NCI-H2227 treated with DMSO at 0.1 percent for 48 hours (cell line): ENCODE measurements around the gene TAF4B.
"Not testable (repeated sequence)": the region's sequence is repeated elsewhere in the genome, so short reads cannot be mapped to it uniquely, and the experiment has no call there.

ENCODE experiments used
- DNase-seq: peaks from one replicate; lab custom pipeline; 2025; lab: John Stamatoyannopoulos, UW

The TAF4B gene

GRCh38 chr18:26381555-26381954 lies 155.3 kb downstream of the TAF4B start:
- DNase-seq = not testable (repeated sequence)

- DNase-seq = peak; percentile 50
Measured at GRCh38 chr18:26383454-26384270, 157.4 kb downstream of the TAF4B start.

- DNase-seq = no peak
Measured at GRCh38 chr18:26386002-26386401, 159.8 kb downstream of the TAF4B start.

DNA sequence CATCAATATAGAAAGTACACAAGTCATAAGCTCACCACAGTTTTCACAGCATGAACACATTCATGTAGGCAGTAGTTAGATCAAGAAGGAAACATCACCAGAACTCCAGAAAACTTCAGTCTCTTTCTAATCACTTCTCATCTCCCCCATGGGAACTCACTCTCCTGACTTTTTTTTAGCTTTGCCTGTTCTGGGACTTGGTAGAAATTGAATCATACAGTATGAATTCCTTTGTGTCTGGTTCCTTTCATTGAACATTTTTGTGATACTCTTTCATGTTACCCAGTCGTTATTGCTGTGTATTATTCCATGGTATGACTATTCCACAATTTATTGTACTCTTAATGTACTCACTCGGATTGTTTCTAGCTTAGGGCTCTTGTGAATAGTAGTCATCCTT lies 160.2 kb downstream of the TAF4B start:
- DNase-seq = no peak

GRCh38 chr18:26394047-26394654 lies 167.9 kb downstream of the TAF4B start:
- no peak for DNase-seq

GRCh38 chr18:26397019-26397418 lies 170.8 kb downstream of the TAF4B start:
- DNase-seq = no peak

DNA sequence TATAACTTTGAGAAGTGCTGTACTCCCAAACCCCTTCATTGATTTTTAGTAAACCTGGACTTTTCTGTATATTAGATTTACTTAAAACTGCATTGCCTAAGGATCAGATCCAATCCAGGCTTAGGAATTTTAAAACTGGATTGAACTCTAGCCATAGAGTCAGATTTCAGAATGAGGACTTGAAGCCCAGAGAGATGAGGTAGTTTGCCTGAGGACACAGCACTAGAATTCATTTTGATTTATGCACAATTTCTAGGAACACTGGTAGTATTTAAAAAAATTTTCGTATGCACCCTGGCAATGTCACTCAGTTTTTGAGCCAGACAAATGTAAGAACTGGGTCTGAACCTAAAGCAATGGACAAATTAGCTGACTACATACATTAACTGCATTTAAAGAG lies 177.2 kb downstream of the TAF4B start:
- DNase-seq = no peak

- DNase-seq = no peak
Measured at GRCh38 chr18:26405190-26405801, 179.1 kb downstream of the TAF4B start.

DNA sequence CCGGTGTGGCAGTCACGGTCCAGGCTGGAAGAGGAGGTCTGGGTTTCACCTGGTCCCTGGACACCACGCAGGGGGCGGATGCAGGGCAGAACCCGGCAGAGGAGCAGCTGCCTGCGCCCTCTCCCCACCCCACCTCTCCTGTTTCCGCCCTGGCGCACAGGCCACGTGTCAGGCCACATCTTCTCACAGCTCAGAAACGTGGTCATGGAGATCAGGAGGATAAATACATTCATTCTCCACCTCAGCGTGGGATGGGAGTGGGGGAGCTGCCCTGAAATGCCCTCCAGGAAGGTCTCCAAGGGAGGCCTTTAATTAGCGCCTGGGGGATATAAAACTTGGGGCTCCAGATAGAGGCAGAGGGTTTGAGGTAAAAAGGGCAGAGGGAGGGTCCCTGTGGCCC lies 180.1 kb downstream of the TAF4B start:
- no peak for DNase-seq

GRCh38 chr18:26406854-26407517 lies 180.7 kb downstream of the TAF4B start:
- DNase-seq = no peak

- DNase-seq = no peak
Measured at GRCh38 chr18:26407736-26408601, 181.7 kb downstream of the TAF4B start.

DNA sequence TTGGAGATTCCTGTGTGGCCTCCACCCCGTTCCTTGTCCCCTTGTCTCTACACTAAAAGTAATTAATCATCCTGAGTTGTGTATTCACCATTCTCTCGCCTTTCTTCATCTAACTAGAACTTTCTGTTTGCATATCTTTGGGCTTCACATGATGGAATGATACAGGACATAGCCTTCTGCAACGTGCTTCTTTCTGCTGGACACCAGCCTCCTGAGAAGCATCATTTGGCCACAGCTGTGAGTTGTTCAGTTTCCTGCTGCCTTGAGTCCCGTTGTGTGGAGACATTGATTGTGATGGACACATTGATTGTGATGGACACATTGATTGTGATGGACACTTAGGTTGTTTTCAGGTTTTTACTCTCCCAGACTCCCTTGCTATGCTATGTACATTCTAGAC lies 182.8 kb downstream of the TAF4B start:
- no peak for DNase-seq

DNA sequence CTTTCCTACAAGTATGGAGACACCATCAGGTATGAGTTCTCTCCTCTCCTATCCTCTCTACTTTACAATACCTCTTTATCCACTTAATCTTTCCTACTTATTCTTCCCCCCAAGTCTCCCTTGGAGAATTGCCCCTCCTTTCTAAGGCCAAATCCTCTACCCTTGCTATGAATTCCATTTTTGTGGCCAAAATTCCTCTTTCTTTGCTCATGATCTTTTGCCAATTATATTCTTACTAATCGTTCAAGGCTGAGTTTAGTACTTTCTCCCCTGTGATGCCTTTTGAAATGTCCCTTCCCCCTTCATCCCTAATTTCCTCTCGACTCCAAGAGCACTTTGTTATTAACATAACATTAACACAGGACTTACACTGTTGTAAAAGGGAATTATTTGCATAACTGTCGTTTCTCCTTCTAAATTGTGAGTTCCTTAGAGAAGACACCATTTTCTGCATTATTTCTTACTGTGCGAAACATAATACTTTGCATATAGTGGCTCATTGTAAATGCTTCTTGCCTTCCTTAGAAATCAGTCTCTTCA lies 188.7 kb downstream of the TAF4B start:
- DNase-seq = no peak

GRCh38 chr18:26415631-26416030 lies 189.4 kb downstream of the TAF4B start:
- DNase-seq = no peak

DNA sequence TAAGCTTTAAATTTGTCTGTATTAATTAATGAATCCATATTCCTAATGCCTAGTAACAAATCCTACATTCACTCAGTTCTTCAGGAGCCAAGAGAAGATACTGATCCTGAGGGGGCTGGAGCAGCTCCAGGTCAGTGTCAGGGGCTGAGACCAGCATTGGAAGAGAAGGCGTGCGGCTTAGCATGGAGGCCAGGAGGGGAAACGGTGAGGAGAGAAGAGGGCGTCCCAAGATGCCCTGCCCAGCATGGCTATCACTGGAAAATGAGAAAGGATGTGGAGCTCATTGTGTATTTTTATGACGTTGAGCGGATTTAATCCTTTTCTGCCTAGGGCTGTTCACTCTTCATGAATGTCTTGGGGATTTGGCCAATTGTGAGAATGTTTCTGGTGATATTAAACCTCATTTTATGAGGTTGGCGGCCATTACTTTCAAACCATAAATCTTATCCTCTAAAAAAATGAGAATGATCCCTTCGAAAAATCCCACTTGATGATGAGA lies 190.5 kb downstream of the TAF4B start:
- no peak for DNase-seq

DNA sequence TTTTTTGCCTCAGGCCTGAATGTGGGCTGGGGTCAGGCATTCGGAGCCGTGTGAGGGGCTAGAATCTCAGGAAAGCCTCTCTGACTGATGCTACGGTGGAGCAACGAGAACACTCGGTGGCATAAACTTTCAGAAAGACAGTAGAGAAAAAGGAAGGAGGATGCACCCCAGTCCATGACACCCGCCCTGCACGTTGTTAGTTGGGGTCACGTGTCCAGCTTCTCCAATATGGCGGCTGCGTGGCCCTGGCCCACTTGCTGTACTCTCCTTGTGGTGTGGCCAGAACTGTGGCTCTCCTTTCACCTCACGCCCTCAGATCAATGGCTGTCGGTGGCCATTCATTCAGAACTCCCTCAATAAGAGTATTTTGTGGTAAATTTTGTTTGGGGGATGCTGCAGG lies 190.9 kb downstream of the TAF4B start:
- DNase-seq = no peak

DNA sequence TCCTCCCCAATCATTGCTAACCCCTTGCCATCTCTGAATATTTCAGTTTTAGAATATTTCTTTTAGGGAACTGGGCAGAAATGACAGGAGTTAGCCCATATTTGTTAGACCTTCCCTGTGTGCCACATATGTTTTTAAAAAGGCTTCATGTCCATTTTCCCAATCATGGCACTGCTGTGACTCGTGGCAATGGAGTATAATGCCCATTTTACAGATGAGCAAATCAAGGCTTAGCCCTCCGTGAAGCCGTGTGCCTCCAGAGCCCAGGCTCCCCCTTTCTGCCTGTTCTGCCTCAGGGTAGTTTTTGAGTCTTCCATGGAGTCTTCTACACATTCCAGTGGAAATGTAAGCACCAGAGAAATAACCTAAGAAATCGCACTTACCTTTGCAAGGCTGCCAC lies 192.0 kb downstream of the TAF4B start:
- DNase-seq = no peak

DNA sequence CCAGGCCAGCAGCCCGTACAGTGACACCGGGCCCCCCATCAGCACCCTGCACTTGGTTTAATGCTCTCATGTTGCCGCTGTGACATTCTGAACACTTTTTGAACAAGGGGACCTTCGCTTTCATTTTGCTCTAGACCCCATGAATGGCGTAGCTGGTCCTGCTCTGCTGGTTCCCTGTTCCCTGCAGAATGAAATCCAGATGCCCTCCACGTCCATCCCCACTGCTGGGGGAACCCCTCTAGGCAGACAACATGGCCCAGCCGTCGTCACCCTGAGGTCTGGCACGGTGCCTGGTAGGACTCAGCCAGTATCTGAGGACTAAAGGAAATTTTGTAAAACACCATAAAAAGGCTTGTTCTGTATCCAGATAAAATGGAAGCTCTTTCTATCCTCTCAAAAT lies 193.5 kb downstream of the TAF4B start:
- no peak for DNase-seq

DNA sequence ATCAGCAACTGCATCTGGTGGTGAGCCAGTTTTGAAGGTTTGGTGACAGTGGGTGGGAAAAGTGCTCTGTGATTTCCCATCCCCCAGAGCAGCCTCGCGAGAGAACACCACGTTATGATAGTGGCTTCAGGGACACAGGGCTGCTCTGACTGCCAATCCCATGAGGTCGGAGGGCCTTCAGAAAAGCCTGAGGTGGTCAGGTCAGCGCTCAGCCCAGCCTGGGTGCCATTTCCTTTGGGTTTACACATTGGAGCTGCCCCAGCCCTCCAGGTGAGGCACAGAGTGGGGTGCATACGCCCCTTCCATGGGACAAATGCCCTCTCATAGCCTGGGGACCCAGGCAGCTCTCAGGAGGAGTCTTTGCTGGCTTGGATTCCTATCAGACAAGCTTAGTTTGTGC lies 195.3 kb downstream of the TAF4B start:
- DNase-seq = no peak

GRCh38 chr18:26421931-26422330 lies 195.7 kb downstream of the TAF4B start:
- DNase-seq = no peak

DNA sequence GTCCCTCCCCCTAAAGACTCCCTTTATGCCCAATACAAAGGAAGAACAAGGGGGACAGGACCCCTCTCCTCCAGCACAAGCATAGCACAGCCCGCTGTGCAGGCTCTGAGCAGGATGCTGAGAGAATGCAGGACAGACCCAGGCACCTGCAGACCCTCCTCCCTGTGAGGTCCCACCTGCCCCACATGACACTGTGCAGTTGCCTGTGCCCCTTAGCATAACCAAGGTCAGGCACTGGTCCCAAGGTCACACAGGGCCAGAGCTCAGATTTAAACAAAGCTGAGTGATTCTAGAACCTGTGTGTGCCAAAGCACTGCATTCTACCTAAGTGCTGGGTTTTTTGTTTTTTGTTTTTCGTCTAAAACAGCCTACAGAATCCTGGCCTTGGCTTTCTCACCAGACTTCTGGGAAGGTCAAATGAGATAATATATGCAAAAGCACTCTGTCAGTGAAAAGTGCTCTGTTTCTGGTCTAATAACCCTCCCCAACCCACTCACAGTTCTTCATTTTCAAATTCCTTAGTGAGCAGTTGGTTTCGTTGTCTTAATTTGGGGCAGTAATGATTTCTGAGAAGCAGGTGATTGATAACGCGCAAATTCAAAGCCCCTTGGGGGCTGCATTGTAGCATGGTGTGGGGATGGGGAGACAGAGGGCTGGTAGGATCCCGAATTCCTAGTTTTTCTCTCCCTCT lies 196.4 kb downstream of the TAF4B start:
- DNase-seq = no peak
